Measurements from ENCODE around the gene PARD3. TPM values are rescaled to one million over a fixed set of nuclear protein-coding genes. Genes with fewer than 3 reads are reported as not detected.

The PARD3 gene
- total RNA-seq, 1 experiment from 2014 or later: 154 TPM

- H3K36me3 ChIP-seq (ENCODE audit: low read depth, low read length): peaks cover 23% of the 10 kb centered on the region
- no peaks in the 10 kb centered on the region for H3K9me2 ChIP-seq (replicated peaks; ENCODE audit: low read length)
- ChIA-PET POLR2A (ENCODE audit: unreplicated experiment) (no interaction called here), CTCF (no interaction called here)
- no peaks in the 10 kb centered on the region for H3K9me3 ChIP-seq (ENCODE audit: low read length)
- H3K4me1 ChIP-seq (ENCODE audit: insufficient read depth, low read length): no peaks in the 10 kb centered on the region
- H3K9ac ChIP-seq (ENCODE audit: low read length): no peak overlapping the region
- no peak overlapping the region for H3K27ac ChIP-seq (ENCODE audit: low read length)
- DNase-seq: no peak
- ATAC-seq: no peak
- no peak for TF ChIP-seq EZH2 (IDR thresholded peaks at IDR 0.05; ENCODE audit: low read length, unreplicated experiment)
- TF ChIP-seq EZH2phosphoT487 (IDR thresholded peaks at IDR 0.05; ENCODE audit: borderline replicate concordance, low read length): no peak
- TF ChIP-seq, protein P1, sequence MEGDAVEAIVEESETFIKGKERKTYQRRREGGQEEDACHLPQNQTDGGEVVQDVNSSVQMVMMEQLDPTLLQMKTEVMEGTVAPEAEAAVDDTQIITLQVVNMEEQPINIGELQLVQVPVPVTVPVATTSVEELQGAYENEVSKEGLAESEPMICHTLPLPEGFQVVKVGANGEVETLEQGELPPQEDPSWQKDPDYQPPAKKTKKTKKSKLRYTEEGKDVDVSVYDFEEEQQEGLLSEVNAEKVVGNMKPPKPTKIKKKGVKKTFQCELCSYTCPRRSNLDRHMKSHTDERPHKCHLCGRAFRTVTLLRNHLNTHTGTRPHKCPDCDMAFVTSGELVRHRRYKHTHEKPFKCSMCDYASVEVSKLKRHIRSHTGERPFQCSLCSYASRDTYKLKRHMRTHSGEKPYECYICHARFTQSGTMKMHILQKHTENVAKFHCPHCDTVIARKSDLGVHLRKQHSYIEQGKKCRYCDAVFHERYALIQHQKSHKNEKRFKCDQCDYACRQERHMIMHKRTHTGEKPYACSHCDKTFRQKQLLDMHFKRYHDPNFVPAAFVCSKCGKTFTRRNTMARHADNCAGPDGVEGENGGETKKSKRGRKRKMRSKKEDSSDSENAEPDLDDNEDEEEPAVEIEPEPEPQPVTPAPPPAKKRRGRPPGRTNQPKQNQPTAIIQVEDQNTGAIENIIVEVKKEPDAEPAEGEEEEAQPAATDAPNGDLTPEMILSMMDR (conservative IDR thresholded peaks at IDR 0.05; ENCODE audit: low read depth, low read length): no peak
- H2AFZ ChIP-seq (ENCODE audit: low read length): no peak overlapping the region
- H3K4me3 ChIP-seq (ENCODE audit: low read length): no peak overlapping the region
- no peak overlapping the region for H3K4me2 ChIP-seq (ENCODE audit: low read length)
- intact Hi-C loops (cut with micrococcal nuclease): no loop called here
- peaks cover 92% of the 10 kb centered on the region for H3K79me2 ChIP-seq (ENCODE audit: low read length)
- no TSS peak for BruUV-seq (replicated peaks)
- peaks cover 21% of the 10 kb centered on the region for H4K20me1 ChIP-seq (ENCODE audit: low read length)
- H3F3A ChIP-seq (ENCODE audit: low read length, unreplicated experiment): no peaks in the 10 kb centered on the region
- H3K27me3 ChIP-seq (ENCODE audit: low read length): no peaks in the 10 kb centered on the region
These were observed 16.4 kb downstream of the PARD3 start for GRCh38 chr10:34798654-34799053.

- Histone ChIP-seq H3K9ac (ENCODE audit: low read length) (no peak overlapping the region), H3K4me3 (ENCODE audit: low read length) (no peak overlapping the region), H3K9me3 (ENCODE audit: low read length) (no peaks in the 10 kb centered on the region), H4K20me1 (ENCODE audit: low read length) (peaks cover 16% of the 10 kb centered on the region), H3K9me2 (replicated peaks; ENCODE audit: low read length) (no peaks in the 10 kb centered on the region), H3K4me1 (ENCODE audit: insufficient read depth, low read length) (no peaks in the 10 kb centered on the region), H3K27ac (ENCODE audit: low read length) (no peak overlapping the region), H3F3A (ENCODE audit: low read length, unreplicated experiment) (no peaks in the 10 kb centered on the region), H3K36me3 (ENCODE audit: low read depth, low read length) (peaks cover 20% of the 10 kb centered on the region), H3K79me2 (ENCODE audit: low read length) (peaks cover 95% of the 10 kb centered on the region), H2AFZ (ENCODE audit: low read length) (no peak overlapping the region), H3K4me2 (ENCODE audit: low read length) (no peak overlapping the region), H3K27me3 (ENCODE audit: low read length) (no peaks in the 10 kb centered on the region)
- ATAC-seq (no peak), DNase-seq (no peak)
- TF ChIP-seq EZH2phosphoT487 (IDR thresholded peaks at IDR 0.05; ENCODE audit: borderline replicate concordance, low read length) (no peak), EZH2 (IDR thresholded peaks at IDR 0.05; ENCODE audit: low read length, unreplicated experiment) (no peak)
- TF ChIP-seq, protein P1 (conservative IDR thresholded peaks at IDR 0.05; ENCODE audit: low read depth, low read length): no peak
- intact Hi-C loops (cut with micrococcal nuclease): no loop called here
- ChIA-PET CTCF (no interaction called here), POLR2A (ENCODE audit: unreplicated experiment) (no interaction called here)
- BruUV-seq (replicated peaks): no TSS peak
These were observed 17.9 kb downstream of the PARD3 start for GRCh38 chr10:34797155-34797554.

DNA sequence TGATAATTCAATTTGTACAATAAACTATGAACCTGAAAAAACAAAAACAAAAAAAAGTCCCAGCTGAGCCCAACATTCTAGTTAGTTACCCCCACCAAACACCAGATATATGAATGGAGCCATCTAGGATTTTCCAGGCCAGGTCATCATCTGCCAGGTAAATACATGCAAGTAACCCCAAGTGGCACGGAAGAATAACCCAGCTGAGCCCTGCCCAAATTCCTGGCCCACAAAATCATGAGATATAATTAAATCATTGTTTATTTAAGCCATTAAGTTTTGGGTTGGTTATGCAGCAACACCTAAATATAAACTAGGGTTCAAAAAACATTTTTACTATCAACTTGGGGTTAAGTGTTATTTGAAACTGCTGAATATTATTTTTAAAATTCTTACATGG, 19.0 kb downstream of the PARD3 start:
- no TSS peak for BruUV-seq (replicated peaks)
- CTCF ChIA-PET: no interaction called here
- Histone ChIP-seq H3F3A (ENCODE audit: low read length, unreplicated experiment) (no peaks in the 10 kb centered on the region), H3K4me3 (ENCODE audit: low read length) (no peak overlapping the region), H3K79me2 (ENCODE audit: low read length) (peaks cover 95% of the 10 kb centered on the region), H3K4me2 (ENCODE audit: low read length) (no peak overlapping the region), H4K20me1 (ENCODE audit: low read length) (peaks cover 16% of the 10 kb centered on the region), H3K27ac (ENCODE audit: low read length) (no peak overlapping the region), H3K9me2 (replicated peaks; ENCODE audit: low read length) (no peaks in the 10 kb centered on the region), H3K27me3 (ENCODE audit: low read length) (no peaks in the 10 kb centered on the region), H3K9ac (ENCODE audit: low read length) (no peak overlapping the region), H3K4me1 (ENCODE audit: insufficient read depth, low read length) (no peaks in the 10 kb centered on the region), H3K9me3 (ENCODE audit: low read length) (no peaks in the 10 kb centered on the region), H2AFZ (ENCODE audit: low read length) (no peak overlapping the region), H3K36me3 (ENCODE audit: low read depth, low read length) (peaks cover 20% of the 10 kb centered on the region)
- DNase-seq (no peak), ATAC-seq (no peak)
- POLR2A ChIA-PET (ENCODE audit: unreplicated experiment): no interaction called here
- intact Hi-C loops (cut with micrococcal nuclease): no loop called here
- TF ChIP-seq EZH2 (IDR thresholded peaks at IDR 0.05; ENCODE audit: low read length, unreplicated experiment) (no peak), EZH2phosphoT487 (IDR thresholded peaks at IDR 0.05; ENCODE audit: borderline replicate concordance, low read length) (no peak)
- TF ChIP-seq, protein P1 (conservative IDR thresholded peaks at IDR 0.05; ENCODE audit: low read depth, low read length): no peak
